Activated T-cell treated with anti-CD3 and anti-CD28 coated beads for 24 hours (primary cell): ENCODE results near the gene EEA1.
"Not testable (repeated sequence)": the region's sequence is repeated elsewhere in the genome, so short reads cannot be mapped to it uniquely, and the experiment has no call there.

Experiments
- DNase-seq: peaks from one replicate; pipeline ENCODE4 v3.0.0-alpha.2; 2020; ENCODE audit warnings: low read depth

The EEA1 gene

GRCh38 chr12:92802906-92803305 lies 126.2 kb downstream of the EEA1 start:
- no peak for DNase-seq

- DNase-seq = no peak
Measured at GRCh38 chr12:92796650-92797049, 132.4 kb downstream of the EEA1 start.

- no peak for DNase-seq
Measured at GRCh38 chr12:92794814-92795213, 134.3 kb downstream of the EEA1 start.

- not testable (repeated sequence) for DNase-seq
Measured at GRCh38 chr12:92794356-92794755, 134.7 kb downstream of the EEA1 start.

- DNase-seq = no peak
Measured at GRCh38 chr12:92786045-92786444, 143.1 kb downstream of the EEA1 start.

GRCh38 chr12:92785563-92785950 lies 143.5 kb downstream of the EEA1 start:
- DNase-seq = no peak

GRCh38 chr12:92784797-92785562 lies 144.1 kb downstream of the EEA1 start:
- DNase-seq = no peak

- DNase-seq = no peak
Measured at GRCh38 chr12:92784356-92784755, 144.7 kb downstream of the EEA1 start.

- no peak for DNase-seq
Measured at GRCh38 chr12:92779902-92780301, 149.2 kb downstream of the EEA1 start.

- DNase-seq = no peak
Measured at GRCh38 chr12:92778525-92778924, 150.6 kb downstream of the EEA1 start.

GRCh38 chr12:92775416-92775815 lies 153.7 kb downstream of the EEA1 start:
- DNase-seq = no peak

- DNase-seq = no peak
Measured at GRCh38 chr12:92771001-92771400, 158.1 kb downstream of the EEA1 start.

GRCh38 chr12:92769124-92769901 lies 159.8 kb downstream of the EEA1 start:
- DNase-seq = no peak

- DNase-seq = no peak
Measured at GRCh38 chr12:92765871-92766270, 163.2 kb downstream of the EEA1 start.

GRCh38 chr12:92764831-92765230 lies 164.3 kb downstream of the EEA1 start:
- no peak for DNase-seq

GRCh38 chr12:92762773-92763172 lies 166.3 kb downstream of the EEA1 start:
- no peak for DNase-seq

- no peak for DNase-seq
Measured at GRCh38 chr12:92759634-92760268, 169.3 kb downstream of the EEA1 start.

- DNase-seq = no peak
Measured at GRCh38 chr12:92757597-92758121, 171.4 kb downstream of the EEA1 start.

GRCh38 chr12:92756898-92757596 lies 172.0 kb downstream of the EEA1 start:
- no peak for DNase-seq

- no peak for DNase-seq
Measured at GRCh38 chr12:92753976-92754885, 174.9 kb downstream of the EEA1 start.

- DNase-seq = not testable (repeated sequence)
Measured at GRCh38 chr12:92749691-92750090, 179.4 kb downstream of the EEA1 start.
